GM18502 (cell line): ENCODE measurements around the gene ENOX1.

ENCODE experiments used
- ATAC-seq: cut with Tn5 transposase; IDR thresholded peaks from one replicate; pipeline ENCODE4 v1.9.1; 2021; ENCODE audit warnings: mild to moderate bottlenecking; ENCODE audit not compliant: unreplicated experiment, poor library complexity

The ENOX1 gene

GRCh38 chr13:43751624-43752023 lies 35.1 kb downstream of the ENOX1 start:
- no peak for ATAC-seq

DNA sequence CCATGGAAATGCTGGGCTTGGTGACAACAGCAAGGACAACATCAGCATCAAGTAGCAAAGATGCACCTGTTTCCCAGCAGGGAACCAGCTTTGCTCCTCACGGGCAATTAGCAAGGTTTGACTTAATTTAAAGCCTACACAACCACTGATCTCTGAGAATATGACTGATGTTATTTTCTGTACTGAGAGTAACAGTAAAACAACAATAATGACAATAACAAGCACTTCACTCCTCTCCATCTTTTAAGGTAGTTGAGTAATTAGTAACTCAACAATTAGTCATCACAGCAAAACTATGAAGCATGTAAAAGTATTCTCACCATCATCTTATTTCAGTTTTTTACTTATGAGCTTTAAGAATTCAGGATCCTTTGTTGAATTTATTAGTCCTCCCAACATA lies 37.3 kb downstream of the ENOX1 start:
- no peak for ATAC-seq

GRCh38 chr13:43744261-43745031 lies 42.3 kb downstream of the ENOX1 start:
- no peak for ATAC-seq

DNA sequence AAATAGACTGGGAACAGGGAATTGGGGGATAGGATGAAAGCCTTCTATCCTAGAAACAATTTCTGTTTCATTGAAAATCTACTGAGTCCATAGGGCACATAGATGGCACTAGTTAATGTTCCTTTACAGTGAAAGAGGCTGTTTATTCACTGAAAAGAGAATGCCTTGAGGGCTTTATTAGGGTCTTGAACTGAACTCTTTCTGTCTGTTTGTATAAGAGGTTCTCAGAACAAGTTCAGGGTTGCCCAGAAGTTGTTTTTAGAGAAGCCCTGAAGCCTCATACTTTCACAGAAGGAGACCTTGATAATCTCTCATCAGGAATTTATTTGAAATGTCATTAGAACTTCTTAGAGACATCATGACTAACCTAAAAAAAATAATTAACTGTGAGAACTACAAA lies 43.9 kb downstream of the ENOX1 start:
- ATAC-seq, result no peak

DNA sequence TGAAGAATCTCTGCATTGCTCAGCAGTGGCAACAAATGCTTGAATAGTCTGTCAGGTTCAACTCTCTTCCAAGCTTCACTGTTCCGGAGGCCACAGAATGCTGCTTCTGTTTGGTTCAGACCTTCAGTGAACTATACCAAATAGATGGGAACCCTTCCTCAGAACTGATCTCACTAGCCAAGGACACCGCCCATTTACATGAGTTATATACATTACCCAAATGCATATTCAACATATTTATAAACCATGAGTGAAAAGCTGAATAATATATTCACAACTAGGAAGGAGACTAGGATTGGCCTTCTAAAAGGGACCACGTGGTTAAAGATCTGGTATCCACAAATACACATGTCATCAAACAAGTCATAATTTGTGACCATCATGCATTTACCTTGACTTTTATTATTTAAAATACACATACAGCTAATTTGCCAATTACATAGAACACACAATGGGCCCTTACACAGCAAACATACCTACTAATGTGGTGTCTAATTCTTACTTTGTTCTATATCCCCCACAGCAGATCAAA lies 49.3 kb downstream of the ENOX1 start:
- no peak for ATAC-seq

- no peak for ATAC-seq
Observed at GRCh38 chr13:43732726-43733125, 54.0 kb downstream of the ENOX1 start.

DNA sequence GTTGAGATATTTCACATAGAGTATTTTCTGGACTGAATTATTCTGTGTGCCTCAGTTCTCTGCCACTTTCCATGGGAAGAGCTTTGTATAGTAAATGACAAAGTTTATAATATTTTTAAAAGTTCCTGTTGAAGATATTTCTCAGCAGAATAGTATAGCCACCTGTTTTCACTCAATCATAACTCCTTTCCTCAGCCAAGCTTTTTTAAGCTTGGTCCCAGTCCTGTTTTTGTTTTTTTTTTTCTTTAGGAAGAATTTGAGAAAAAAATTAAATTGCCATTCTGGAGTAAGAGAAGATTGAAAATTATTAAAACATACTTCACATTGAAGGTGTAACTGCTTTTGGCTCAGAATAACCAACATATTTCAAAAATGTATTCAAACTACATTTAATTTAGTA lies 55.5 kb downstream of the ENOX1 start:
- no peak for ATAC-seq

DNA sequence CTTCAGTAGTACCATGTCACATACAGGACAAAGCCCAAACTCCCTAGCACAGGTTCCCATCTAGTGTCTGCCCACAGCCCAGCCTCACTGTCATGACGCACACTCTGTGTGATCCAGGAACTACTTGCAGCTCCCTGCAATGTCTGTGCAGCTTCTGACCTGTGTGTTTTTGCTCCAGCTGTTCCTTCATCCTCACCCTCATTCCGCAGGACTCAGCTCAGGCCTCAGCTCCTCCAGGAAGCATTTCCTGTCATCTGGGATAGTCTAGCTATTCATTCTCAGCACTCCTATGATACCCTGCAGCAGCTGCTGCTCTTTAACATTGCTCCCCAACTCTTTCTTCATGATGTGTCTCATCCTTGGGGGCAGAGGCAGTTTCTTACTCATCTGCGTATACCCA lies 56.1 kb downstream of the ENOX1 start:
- no peak for ATAC-seq

GRCh38 chr13:43728421-43728820 lies 58.4 kb downstream of the ENOX1 start:
- ATAC-seq, result no peak

- no peak for ATAC-seq
Observed at GRCh38 chr13:43727856-43728255, 58.9 kb downstream of the ENOX1 start.

- ATAC-seq, result no peak
Observed at GRCh38 chr13:43725460-43725859, 61.3 kb downstream of the ENOX1 start.

DNA sequence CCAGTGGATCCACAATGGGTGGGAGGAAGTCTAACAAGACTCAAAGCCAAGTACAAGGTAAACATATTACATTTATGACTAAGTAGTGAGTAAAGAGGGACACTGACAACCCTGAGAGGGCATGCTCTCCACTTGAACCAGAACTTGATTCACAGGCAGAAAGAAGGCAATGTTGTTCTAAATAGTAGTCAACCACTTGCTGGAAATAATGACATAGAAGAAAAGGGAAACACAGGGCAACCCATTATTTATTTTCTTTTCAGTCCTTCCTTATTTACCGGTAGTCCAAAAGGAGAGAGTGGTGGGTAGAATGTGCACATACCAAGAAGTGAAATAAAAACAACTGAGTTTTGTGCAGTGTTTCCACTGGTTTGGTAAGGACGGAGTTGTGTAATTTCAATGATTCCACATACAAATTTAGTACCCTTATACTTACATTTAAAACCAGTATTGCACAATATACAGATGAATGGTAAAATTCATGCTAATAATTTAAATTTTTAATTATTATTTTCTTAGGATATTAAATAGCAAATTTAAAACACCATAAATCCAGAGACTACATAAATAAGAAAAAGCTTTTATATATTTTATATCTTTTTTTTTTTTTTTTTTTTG lies 65.9 kb downstream of the ENOX1 start:
- no peak for ATAC-seq

- ATAC-seq, result no peak
Observed at GRCh38 chr13:43698758-43699157, 88.0 kb downstream of the ENOX1 start.

DNA sequence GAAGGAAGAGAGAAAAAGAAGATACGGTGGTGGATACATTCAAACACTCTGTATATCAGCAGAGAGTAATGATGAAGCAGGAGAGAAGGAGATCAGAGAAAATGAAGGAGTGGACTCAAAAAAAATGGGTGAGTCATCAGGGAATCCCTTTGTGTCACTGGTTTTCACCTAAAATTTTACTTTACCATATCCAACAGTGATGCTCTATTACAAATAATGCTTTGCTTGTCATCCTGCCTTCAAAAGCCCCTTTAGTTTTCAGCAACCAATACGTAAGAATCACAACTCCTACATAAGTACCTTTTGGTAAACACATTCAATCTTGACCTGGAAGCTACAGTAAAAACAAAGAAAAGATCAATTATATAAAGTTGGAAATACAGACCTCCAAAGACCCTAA lies 88.8 kb downstream of the ENOX1 start:
- no peak for ATAC-seq

- no peak for ATAC-seq
Observed at GRCh38 chr13:43697323-43697722, 89.4 kb downstream of the ENOX1 start.

- ATAC-seq, result no peak
Observed at GRCh38 chr13:43694146-43694664, 92.6 kb downstream of the ENOX1 start.

DNA sequence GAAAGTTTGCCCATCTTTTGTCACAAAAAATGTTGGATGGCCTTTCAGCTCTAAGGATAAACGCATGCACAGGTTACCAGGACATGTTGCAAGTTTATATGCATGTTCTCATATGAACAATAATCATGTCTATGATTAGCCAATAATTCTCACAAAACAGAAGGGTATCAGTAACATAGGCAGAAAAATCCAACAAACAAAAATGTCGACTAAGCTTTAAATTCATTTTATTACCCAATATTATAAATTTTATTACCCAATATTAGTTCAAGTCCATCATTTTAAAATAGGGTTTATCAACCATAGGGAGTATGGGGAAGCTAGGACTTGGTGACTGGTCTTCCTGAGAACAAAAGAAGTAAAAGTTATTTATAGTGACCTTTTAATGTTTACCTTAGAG lies 93.1 kb downstream of the ENOX1 start:
- ATAC-seq, result no peak

DNA sequence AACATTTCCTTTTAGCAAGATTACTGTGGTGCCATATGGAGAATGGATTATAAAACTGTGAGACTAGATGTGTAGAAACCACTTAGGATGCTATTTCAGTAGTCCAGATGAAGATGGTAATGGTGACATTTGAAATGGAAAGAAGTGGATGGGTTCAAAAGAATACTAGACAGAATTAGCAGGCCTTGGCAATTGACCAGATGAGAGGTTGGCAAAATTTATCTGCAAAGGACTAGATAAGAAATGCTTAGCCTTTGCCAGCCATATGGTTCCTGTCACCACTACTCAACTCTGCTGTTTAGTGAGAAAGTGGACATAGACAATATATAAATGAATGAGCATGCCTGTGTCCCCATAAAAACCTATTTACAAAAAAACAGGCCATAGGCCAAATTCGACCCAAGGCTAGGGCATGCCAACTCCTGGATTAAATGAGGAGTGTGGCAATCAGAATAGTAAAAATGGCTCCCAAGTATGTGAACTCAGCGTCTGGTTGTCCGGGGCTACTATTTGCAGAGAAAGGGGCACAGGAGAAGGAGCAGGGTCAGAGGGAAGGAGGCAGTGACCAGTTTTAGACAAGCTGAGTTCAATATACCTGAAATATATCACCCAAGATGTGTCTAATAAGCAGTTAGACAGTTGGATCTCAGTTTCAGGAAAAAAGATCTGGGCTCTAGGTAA lies 98.4 kb downstream of the ENOX1 start:
- ATAC-seq, result no peak

DNA sequence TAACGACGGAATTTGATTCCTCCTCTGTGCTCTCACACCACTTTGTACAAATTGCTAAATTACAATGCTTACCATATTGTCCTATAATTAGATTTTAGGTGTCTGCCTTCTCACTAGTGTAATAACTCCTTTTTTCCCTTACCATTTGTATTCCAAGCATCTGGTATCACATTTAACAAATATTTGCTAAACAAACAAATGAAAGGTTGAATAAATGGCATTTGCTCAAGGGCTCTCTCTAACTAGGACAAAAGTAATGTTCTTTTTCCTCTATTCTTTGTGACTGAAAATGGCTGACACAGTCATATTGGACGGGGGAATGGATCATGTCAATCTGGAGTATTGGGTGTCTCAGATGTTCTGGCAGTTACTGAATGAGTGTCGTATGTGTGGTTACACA lies 99.7 kb downstream of the ENOX1 start:
- ATAC-seq, result no peak

DNA sequence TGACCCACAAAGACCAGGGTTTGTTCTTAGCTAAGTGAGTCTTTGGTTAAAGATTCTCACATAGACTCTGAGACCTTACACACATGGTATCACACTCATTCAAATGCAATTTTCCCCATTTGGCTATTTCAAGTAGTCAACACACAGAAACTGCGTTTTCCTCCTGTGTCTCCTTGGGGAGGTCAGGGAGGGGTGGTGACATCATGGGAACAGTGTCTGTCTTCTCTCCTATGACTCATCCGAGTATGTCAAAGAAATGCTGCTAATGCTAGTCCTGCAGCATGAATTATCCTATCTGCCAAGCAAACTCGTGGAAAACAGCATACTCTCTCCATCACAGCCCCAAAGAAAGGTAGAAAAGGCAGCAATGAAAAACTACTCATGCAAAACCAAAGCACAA lies 100.2 kb downstream of the ENOX1 start:
- no peak for ATAC-seq
